GM15510 (cell line): ENCODE measurements around the gene DENND1A.

Experiments used
- POLR2A ChIP-seq: IDR thresholded peaks from 3 replicates; pipeline ENCODE4 v1.6.1; 2011; ENCODE audit warnings: borderline replicate concordance; ENCODE audit not compliant: insufficient read length; ENCODE audit errors: extremely low read depth

Gene DENND1A

DNA sequence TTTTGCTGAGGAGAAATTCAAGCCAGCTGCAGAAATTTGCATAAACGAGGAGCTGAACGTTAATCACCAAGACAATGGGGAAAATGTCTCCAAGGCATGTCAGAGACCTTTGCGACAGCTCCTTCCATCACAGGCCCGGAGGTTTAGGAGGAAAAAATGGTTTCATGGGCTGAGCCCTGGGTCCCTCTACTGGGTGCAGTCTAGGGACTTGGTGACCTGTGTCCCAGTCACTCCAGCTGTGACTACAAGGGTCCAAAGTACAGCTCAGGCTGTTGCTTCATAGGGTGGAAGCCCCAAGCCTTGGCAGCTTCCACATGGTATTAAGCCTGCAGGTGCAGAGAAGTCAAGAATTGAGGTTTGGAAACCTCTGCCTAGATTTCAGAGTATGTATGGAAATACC lies 207.5 kb downstream of the DENND1A start:
- TF ChIP-seq POLR2A = no peak

- TF ChIP-seq POLR2A = no peak
Measured at GRCh38 chr9:123718188-123718587, 211.7 kb downstream of the DENND1A start.

DNA sequence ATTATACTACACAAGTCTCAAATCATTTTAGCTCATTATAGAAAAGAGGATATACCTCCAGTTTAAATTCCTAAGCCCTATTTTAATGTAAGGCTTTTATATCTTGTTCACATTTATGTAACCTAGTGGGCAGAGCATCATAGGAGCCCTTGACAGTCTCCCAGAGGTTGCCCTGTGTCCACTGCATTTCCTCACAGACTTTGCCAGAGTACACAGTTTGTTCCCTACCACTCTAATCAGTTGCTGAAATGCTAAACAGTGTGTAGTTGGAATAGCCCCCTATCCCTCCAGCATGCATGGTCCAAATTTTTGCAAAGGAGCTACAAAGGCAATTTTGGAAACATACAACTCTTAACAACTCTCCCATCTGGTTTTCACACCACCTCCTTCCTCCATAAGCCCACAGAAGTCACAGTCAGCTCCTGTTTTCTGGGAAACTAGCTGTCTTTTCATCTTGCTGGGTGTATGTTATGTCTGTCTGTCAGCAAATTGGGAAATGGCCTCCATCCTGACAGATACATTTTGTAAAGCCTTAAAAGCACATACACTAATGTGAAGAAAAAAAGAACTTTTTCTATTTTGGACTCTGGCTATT lies 212.2 kb downstream of the DENND1A start:
- TF ChIP-seq POLR2A = no peak

GRCh38 chr9:123716339-123716945 lies 213.5 kb downstream of the DENND1A start:
- no peak for TF ChIP-seq POLR2A

- TF ChIP-seq POLR2A = no peak
Measured at GRCh38 chr9:123715258-123715657, 214.7 kb downstream of the DENND1A start.

DNA sequence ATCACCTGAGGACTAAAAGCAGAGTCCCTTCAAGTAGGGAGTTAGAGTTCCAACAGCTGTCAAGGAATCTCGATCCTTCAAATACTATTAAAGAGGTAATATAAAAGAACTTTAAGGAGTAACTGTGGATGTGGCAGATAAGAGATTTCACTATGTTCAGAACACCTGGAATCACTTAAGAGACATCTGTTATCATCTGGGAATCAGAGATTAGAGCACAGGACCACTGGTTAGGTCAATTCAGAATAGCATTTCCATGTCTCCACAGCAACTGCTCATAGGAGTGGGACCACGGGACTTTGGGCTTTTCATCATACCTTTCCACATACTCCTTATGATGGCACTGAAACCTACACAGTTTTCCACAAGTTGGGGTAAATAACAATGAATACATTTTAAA lies 216.6 kb downstream of the DENND1A start:
- TF ChIP-seq POLR2A = no peak

- no peak for TF ChIP-seq POLR2A
Measured at GRCh38 chr9:123712399-123712798, 217.5 kb downstream of the DENND1A start.

GRCh38 chr9:123710299-123710698 lies 219.6 kb downstream of the DENND1A start:
- no peak for TF ChIP-seq POLR2A

GRCh38 chr9:123702483-123702882 lies 227.4 kb downstream of the DENND1A start:
- no peak for TF ChIP-seq POLR2A

GRCh38 chr9:123697686-123698085 lies 232.2 kb downstream of the DENND1A start:
- TF ChIP-seq POLR2A = no peak

- TF ChIP-seq POLR2A = no peak
Measured at GRCh38 chr9:123696476-123696875, 233.4 kb downstream of the DENND1A start.

- TF ChIP-seq POLR2A = no peak
Measured at GRCh38 chr9:123695386-123695785, 234.5 kb downstream of the DENND1A start.

DNA sequence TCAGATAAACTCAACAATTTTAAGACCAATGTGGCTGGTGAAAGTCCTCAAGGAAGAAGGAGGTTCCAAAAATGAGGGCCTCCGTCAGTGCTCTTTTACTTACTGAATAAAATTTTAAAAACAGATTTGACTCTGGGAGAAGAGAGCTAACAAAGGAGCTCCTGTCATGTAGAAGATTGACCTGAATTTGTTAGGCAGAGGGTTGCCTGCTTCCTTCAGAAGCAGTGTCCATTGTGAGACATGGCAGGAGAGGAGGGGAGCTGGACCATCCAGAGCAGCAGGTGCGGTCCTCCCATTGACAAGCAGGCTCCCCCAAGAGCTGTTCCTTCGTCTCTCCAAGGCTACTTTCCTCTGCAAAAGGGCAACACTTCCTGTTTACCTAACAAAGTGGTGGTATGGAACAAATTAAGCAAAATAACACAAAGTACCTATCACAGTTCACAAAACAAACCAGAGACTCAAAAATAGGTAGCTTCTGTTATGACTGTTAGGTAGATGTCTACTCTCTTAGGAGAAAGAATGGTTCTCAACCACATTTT lies 238.1 kb downstream of the DENND1A start:
- no peak for TF ChIP-seq POLR2A

GRCh38 chr9:123689701-123690428 lies 240.1 kb downstream of the DENND1A start:
- TF ChIP-seq POLR2A = no peak

DNA sequence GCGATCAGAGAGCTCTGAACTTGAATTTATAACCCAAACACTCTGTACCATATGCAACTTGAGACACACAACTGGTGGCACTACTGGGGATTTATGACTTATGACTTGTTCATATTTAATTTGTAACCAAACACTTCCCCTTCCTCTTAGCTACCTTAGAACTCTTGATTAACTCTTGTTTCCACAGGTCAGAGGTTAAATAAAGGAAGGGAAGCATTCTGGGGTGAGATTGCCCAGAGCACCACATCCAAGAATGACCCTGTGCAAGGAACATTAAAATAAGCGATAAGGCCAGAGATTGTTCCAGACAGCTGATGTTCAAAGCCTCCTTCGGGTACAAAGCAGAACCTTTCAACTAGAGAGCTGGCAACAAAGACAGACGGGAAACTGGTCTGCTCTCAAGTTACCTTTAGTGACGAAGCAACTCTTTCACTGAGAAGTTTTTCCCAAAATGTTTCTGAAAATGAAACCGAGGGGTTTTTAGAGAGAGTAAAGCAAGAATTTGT lies 242.6 kb downstream of the DENND1A start:
- no peak for TF ChIP-seq POLR2A
